ENCODE data around the gene HS6ST1.
"Not testable (repeated sequence)": the region's sequence is repeated elsewhere in the genome, so short reads cannot be mapped to it uniquely, and the experiment has no call there.

Gene HS6ST1

DNA sequence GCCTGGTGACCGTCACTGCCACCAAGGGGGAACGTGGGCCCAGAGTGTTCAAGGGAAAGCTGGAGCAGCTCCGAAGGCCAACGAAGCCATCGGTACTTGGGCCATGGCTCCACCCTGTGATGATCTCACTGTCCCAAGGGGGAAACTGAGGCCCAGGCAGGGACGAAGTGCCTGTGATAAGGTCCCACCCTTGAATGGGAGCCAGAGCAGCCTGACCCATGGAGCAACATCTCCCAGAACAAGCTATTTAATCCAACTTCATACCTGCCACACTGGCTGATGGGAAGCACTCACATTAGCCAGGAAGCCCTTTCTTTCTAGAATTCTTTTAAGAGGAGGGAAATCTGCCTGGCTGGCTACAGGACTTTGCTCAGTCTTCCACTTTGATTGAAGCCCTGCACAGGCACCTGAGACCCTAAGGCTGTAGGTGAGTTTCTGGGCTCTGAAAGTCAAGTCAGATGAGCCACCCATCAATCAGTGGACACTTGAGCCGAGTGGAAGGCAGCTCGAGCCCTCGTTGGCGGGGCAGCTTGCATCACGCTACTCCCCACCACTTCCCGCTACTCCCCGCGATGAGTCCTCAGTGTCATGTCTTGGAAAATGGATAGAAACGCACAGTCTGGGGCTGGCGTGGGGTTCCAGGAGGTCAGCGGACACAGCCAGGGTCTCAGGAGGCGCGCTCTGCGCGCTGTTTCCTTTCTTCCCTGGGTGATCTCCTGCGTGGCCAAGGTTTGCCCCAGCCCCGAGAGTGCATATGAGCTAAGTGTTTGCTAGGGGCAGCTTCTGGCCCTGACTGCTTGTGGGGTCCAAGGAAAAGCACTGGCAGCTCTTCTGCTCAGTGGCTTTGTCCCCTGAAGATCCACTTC is 2.5 kb upstream of the HS6ST1 start:
- peaks cover 10% of the 10 kb centered on the region for H3K4me1 ChIP-seq
- no peak overlapping the region for H3K27ac ChIP-seq
- H3K9ac ChIP-seq: no peak overlapping the region
- H3K4me2 ChIP-seq (ENCODE audit: low read length): peak overlapping the region; percentile 77
- TF ChIP-seq, protein P1, sequence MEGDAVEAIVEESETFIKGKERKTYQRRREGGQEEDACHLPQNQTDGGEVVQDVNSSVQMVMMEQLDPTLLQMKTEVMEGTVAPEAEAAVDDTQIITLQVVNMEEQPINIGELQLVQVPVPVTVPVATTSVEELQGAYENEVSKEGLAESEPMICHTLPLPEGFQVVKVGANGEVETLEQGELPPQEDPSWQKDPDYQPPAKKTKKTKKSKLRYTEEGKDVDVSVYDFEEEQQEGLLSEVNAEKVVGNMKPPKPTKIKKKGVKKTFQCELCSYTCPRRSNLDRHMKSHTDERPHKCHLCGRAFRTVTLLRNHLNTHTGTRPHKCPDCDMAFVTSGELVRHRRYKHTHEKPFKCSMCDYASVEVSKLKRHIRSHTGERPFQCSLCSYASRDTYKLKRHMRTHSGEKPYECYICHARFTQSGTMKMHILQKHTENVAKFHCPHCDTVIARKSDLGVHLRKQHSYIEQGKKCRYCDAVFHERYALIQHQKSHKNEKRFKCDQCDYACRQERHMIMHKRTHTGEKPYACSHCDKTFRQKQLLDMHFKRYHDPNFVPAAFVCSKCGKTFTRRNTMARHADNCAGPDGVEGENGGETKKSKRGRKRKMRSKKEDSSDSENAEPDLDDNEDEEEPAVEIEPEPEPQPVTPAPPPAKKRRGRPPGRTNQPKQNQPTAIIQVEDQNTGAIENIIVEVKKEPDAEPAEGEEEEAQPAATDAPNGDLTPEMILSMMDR (IDR thresholded peaks at IDR 0.05): no peak
- H3K4me3 ChIP-seq (ENCODE audit: low read depth, low read length): peak overlapping the region; percentile 59
- no peaks in the 10 kb centered on the region for H3K36me3 ChIP-seq (ENCODE audit: control insufficient read depth, insufficient read depth, low read length)
- no peaks in the 10 kb centered on the region for H3K9me3 ChIP-seq (ENCODE audit: control insufficient read depth, low read length)
- peaks cover 16% of the 10 kb centered on the region for H3K79me2 ChIP-seq
- peak overlapping the region; percentile 93 for H2AFZ ChIP-seq
- H3K27me3 ChIP-seq (ENCODE audit: control insufficient read depth, insufficient read depth, low read length): no peaks in the 10 kb centered on the region

DNA sequence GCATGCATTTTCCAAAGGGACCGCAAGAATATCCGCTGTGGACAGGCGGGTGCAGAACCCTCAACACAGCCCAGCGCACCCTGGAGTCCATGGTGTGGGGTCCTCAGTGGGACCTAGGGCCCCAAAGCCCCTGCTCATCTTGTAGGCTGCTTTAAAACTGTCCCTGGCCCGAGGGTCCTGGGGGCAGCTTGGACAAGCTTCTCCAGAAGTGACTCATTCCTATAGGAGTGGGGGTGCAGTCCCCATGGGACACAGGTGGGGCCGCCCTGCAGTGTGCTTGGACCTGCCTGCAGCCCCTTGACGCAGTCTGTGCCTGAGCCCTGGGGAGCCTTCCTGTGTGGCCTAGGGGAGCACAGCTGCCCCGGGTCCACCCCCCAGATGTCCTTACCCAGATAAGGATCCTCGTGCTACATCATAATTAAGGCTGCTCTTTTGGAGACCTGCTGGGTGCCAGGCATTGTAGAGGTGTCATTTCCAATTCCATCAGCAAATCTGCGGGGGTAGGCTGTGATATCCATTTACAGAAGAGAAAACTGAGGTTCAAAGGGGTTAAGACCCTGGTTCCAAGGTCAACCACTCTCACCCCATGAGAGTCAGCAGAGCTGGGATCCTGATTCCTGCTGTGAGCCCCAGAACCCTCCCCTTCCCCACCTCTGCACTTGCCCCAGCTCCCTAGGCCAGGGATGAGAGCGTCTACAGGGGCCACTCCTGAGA is 1.7 kb upstream of the HS6ST1 start:
- no peaks in the 10 kb centered on the region for H3K9me3 ChIP-seq (ENCODE audit: control insufficient read depth, low read length)
- H2AFZ ChIP-seq: no peak overlapping the region
- TF ChIP-seq, protein P1 (IDR thresholded peaks at IDR 0.05): no peak
- no peak overlapping the region for H3K4me3 ChIP-seq (ENCODE audit: low read depth, low read length)
- no peaks in the 10 kb centered on the region for H3K27me3 ChIP-seq (ENCODE audit: control insufficient read depth, insufficient read depth, low read length)
- H3K4me2 ChIP-seq (ENCODE audit: low read length): no peak overlapping the region
- no peak overlapping the region for H3K27ac ChIP-seq
- peaks cover 18% of the 10 kb centered on the region for H3K4me1 ChIP-seq
- no peaks in the 10 kb centered on the region for H3K36me3 ChIP-seq (ENCODE audit: control insufficient read depth, insufficient read depth, low read length)
- H3K9ac ChIP-seq: no peak overlapping the region
- peaks cover 23% of the 10 kb centered on the region for H3K79me2 ChIP-seq

DNA sequence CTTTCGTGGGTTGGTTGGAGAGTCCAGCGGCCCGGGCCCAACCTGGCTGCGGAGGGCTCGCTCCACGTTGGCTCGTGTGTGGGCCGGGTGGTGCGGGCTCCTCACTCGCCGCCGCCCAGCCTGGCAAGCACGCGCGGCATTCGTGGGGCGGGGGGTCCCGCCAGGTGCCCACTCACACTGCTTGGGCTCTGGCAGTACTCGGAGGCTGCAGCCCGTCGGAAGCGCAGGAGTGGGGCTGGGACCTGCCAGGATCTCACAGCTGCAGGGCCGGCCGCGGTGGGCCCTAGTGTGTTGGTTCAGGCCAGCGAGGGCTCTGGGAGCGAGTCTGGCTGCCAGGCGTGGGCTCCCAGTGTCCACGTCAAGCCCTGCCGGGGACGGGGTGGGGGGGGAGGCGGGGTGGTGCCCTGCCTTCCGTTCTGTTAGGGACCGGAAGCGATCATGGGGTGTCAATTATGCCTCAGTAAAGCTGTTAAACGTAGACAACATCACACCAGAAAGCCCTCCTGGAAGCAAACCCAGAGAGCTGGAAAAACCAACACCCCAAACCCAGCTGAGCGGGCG is 1.0 kb upstream of the HS6ST1 start:
- H3K9ac ChIP-seq: no peak overlapping the region
- H3K4me2 ChIP-seq (ENCODE audit: low read length): peak overlapping the region; percentile 96
- H3K4me3 ChIP-seq (ENCODE audit: low read depth, low read length): no peak overlapping the region
- H3K4me1 ChIP-seq: peaks cover 20% of the 10 kb centered on the region
- no peaks in the 10 kb centered on the region for H3K36me3 ChIP-seq (ENCODE audit: control insufficient read depth, insufficient read depth, low read length)
- no peaks in the 10 kb centered on the region for H3K9me3 ChIP-seq (ENCODE audit: control insufficient read depth, low read length)
- H3K27ac ChIP-seq: no peak overlapping the region
- TF ChIP-seq, protein P1 (IDR thresholded peaks at IDR 0.05): no peak
- peaks cover 27% of the 10 kb centered on the region for H3K79me2 ChIP-seq
- H3K27me3 ChIP-seq (ENCODE audit: control insufficient read depth, insufficient read depth, low read length): no peaks in the 10 kb centered on the region
- peak overlapping the region; percentile 75 for H2AFZ ChIP-seq

DNA sequence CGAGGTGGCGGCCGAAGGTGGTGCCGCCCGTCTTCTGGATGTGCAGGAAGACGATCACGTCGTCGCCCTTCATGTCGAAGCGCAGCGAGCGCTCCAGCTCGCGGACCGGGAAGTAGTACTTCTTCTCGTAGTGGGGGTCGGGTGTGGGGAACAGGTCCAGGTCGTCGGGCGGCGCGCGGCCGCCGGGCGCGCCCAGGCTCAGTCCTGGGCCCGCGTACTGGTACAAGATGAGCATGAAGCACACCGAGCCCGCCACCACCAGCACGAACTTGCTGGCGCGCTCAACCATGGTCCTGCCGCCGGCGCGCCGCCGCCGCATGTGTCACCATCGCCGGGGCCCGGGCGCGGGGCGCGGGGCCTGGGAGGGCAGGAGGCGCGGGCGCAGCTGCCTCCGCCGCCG is 423 bp downstream of the HS6ST1 start:
- not testable (repeated sequence) for H3K4me2 ChIP-seq (ENCODE audit: low read length); H3K9ac ChIP-seq; H3K27ac ChIP-seq; H3K9me3 ChIP-seq (ENCODE audit: control insufficient read depth, low read length); H3K36me3 ChIP-seq (ENCODE audit: control insufficient read depth, insufficient read depth, low read length); H3K27me3 ChIP-seq (ENCODE audit: control insufficient read depth, insufficient read depth, low read length)
- peaks cover 23% of the 10 kb centered on the region for H3K4me1 ChIP-seq
- peak overlapping the region; percentile 31 for H3K4me3 ChIP-seq (ENCODE audit: low read depth, low read length)
- peaks cover 38% of the 10 kb centered on the region for H3K79me2 ChIP-seq
- peak overlapping the region; percentile 50 for H2AFZ ChIP-seq

DNA sequence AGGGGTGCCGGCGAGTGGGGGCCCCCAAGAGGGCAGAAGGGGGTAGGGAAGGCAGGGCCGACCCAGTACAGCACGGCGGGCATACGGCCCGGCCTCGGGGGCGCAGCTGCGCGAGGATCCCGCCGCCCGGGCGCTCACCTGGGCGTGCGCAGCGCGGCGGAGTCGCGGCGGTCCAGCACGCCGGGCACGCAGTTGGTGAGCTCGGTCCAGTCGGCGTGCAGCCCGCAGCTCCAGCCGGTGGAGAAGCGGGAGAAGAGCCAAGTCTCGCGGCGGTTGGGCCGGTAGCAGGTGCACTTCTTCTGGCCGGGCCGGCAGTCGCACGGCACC is 806 bp downstream of the HS6ST1 start:
- not testable (repeated sequence) for H3K27me3 ChIP-seq (ENCODE audit: control insufficient read depth, insufficient read depth, low read length); H3K36me3 ChIP-seq (ENCODE audit: control insufficient read depth, insufficient read depth, low read length); H3K27ac ChIP-seq; H3K9me3 ChIP-seq (ENCODE audit: control insufficient read depth, low read length)
- Histone ChIP-seq H3K4me2 (ENCODE audit: low read length) (peak overlapping the region; percentile 94), H3K79me2 (peaks cover 42% of the 10 kb centered on the region), H3K9ac (peak overlapping the region; percentile 29), H3K4me1 (peaks cover 23% of the 10 kb centered on the region), H3K4me3 (ENCODE audit: low read depth, low read length) (peak overlapping the region; percentile 62), H2AFZ (peak overlapping the region; percentile 62)
